ENCODE results near the gene SASH1.

The SASH1 gene

GRCh38 chr6:148432462-148433195 is 90.0 kb downstream of the SASH1 start:
- DNase-seq (ENCODE audit: low spot score): no peak

- DNase-seq (ENCODE audit: low spot score): no peak
These were observed 92.7 kb downstream of the SASH1 start for GRCh38 chr6:148435386-148435785.

GRCh38 chr6:148436466-148436865 is 93.8 kb downstream of the SASH1 start:
- no peak for DNase-seq (ENCODE audit: low spot score)

- no peak for DNase-seq (ENCODE audit: low spot score)
These were observed 96.0 kb downstream of the SASH1 start for GRCh38 chr6:148438632-148439031.

- no peak for DNase-seq (ENCODE audit: low spot score)
These were observed 97.4 kb downstream of the SASH1 start for GRCh38 chr6:148440016-148440415.

- no peak for DNase-seq (ENCODE audit: low spot score)
These were observed 98.3 kb downstream of the SASH1 start for GRCh38 chr6:148440877-148441453.

- no peak for DNase-seq (ENCODE audit: low spot score)
These were observed 98.8 kb downstream of the SASH1 start for GRCh38 chr6:148441454-148441911.

- DNase-seq (ENCODE audit: low spot score): no peak
These were observed 101.3 kb downstream of the SASH1 start for GRCh38 chr6:148443798-148444560.

GRCh38 chr6:148445116-148445515 is 102.5 kb downstream of the SASH1 start:
- no peak for DNase-seq (ENCODE audit: low spot score)

GRCh38 chr6:148445620-148446019 is 103.0 kb downstream of the SASH1 start:
- no peak for DNase-seq (ENCODE audit: low spot score)

- DNase-seq (ENCODE audit: low spot score): no peak
These were observed 104.0 kb downstream of the SASH1 start for GRCh38 chr6:148446681-148447080.

GRCh38 chr6:148447521-148448230 is 105.0 kb downstream of the SASH1 start:
- DNase-seq (ENCODE audit: low spot score): no peak

GRCh38 chr6:148448369-148449012 is 105.9 kb downstream of the SASH1 start:
- DNase-seq (ENCODE audit: low spot score): no peak

GRCh38 chr6:148450866-148451265 is 108.2 kb downstream of the SASH1 start:
- DNase-seq (ENCODE audit: low spot score): no peak

- DNase-seq (ENCODE audit: low spot score): no peak
These were observed 109.1 kb downstream of the SASH1 start for GRCh38 chr6:148451690-148452089.

GRCh38 chr6:148452876-148453275 is 110.2 kb downstream of the SASH1 start:
- DNase-seq (ENCODE audit: low spot score): no peak

- DNase-seq (ENCODE audit: low spot score): no peak
These were observed 111.3 kb downstream of the SASH1 start for GRCh38 chr6:148453906-148454305.

GRCh38 chr6:148455225-148455624 is 112.6 kb downstream of the SASH1 start:
- no peak for DNase-seq (ENCODE audit: low spot score)

GRCh38 chr6:148455674-148456558 is 113.3 kb downstream of the SASH1 start:
- no peak for DNase-seq (ENCODE audit: low spot score)

GRCh38 chr6:148457137-148457842 is 114.7 kb downstream of the SASH1 start:
- no peak for DNase-seq (ENCODE audit: low spot score)

All from NAMALWA (cell line).